ENCODE measurements around the gene ZNF83. TPM values are rescaled to one million over a fixed set of nuclear protein-coding genes. Genes with fewer than 3 reads are reported as not detected.
"Not testable (repeated sequence)": the region's sequence is repeated elsewhere in the genome, so short reads cannot be mapped to it uniquely, and the experiment has no call there.

ZNF83 gene
- total RNA-seq, 1 experiment from 2014 or later: 31.6 TPM

- Histone ChIP-seq H3K23ac (ENCODE audit: insufficient read length, low read depth, low read length) (no peak overlapping the region), H2BK12ac (ENCODE audit: insufficient read length, low read depth, low read length) (no peak overlapping the region), H3T11ph (ENCODE audit: low read length) (no peak overlapping the region), H3K9ac (ENCODE audit: extremely low read depth, insufficient read length, low read length) (no peak overlapping the region), H2AK5ac (ENCODE audit: insufficient read length, low read length) (no peak overlapping the region), H3K4ac (ENCODE audit: low read depth, low read length) (no peak overlapping the region), H2BK20ac (ENCODE audit: low read depth, low read length, poor library complexity, severe bottlenecking) (no peak overlapping the region), H4K5ac (ENCODE audit: insufficient read length, low read depth, low read length) (no peak overlapping the region), H3K9me3 (ENCODE audit: control insufficient read depth, low read depth, low read length) (no peaks in the 10 kb centered on the region), H3K79me1 (ENCODE audit: insufficient read depth, low read depth, low read length, poor library complexity, severe bottlenecking) (no peaks in the 10 kb centered on the region), H2BK5ac (ENCODE audit: insufficient read length, low read length) (no peak overlapping the region), H3K27ac (ENCODE audit: insufficient read length, low read depth, low read length) (no peak overlapping the region), H3K4me2 (ENCODE audit: insufficient read depth, insufficient read length, low read length) (no peak overlapping the region), H2BK15ac (ENCODE audit: low read depth, low read length) (no peak overlapping the region), H3K4me1 (ENCODE audit: insufficient read depth, low read length) (no peaks in the 10 kb centered on the region), H4K8ac (replicated peaks; ENCODE audit: insufficient read length, low read depth, low read length) (no peak overlapping the region), H4K20me1 (ENCODE audit: control insufficient read depth, insufficient read depth, insufficient read length) (no peaks in the 10 kb centered on the region), H3K18ac (ENCODE audit: insufficient read length, low read depth, low read length) (no peak overlapping the region), H3K79me2 (ENCODE audit: insufficient read depth, low read length) (no peaks in the 10 kb centered on the region), H3K14ac (ENCODE audit: insufficient read depth, low read length) (no peak overlapping the region), H3K23me2 (ENCODE audit: insufficient read length, low read depth, low read length, poor library complexity, severe bottlenecking) (peaks cover 11% of the 10 kb centered on the region), H2AFZ (ENCODE audit: low read length) (no peak overlapping the region), H3K56ac (ENCODE audit: insufficient read length, low read depth, low read length) (no peak overlapping the region), H4K91ac (ENCODE audit: insufficient read length, low read depth, low read length) (no peak overlapping the region), H2BK120ac (ENCODE audit: low read depth, low read length, poor library complexity, severe bottlenecking) (no peak overlapping the region), H3K27me3 (ENCODE audit: insufficient read depth, low read length) (no peaks in the 10 kb centered on the region)
- no CpG with 5 or more reads among the region's 11 CpGs for WGBS (ENCODE audit: extremely low coverage, insufficient read length, low lambda C conversion rate)
- DNase-seq: no peak
- no peak overlapping the region for H3K27ac Mint-ChIP-seq
- TF ChIP-seq CTCF (conservative IDR thresholded peaks at IDR 0.05): no peak
- H3K27me3 Mint-ChIP-seq (ENCODE audit: low read depth): peaks cover 18% of the 10 kb centered on the region
- H3K4me3 Mint-ChIP-seq: peak overlapping the region in 1 of 2 experiments; percentile 93; a peak in 1 of 5 replicates
- peaks cover 15 to 17% of the 10 kb centered on the region in 2 experiments for H3K4me1 Mint-ChIP-seq
- peaks cover 0 to 2% of the 10 kb centered on the region in 2 experiments; a peak in 2 of 5 replicates for H3K9me3 Mint-ChIP-seq
- H3K36me3 Mint-ChIP-seq (ENCODE audit: insufficient read depth in 1 of 3, low read depth in 3 of 3): peaks cover 6 to 14% (median 12%) of the 10 kb centered on the region in 3 experiments
Observed at GRCh38 chr19:52635786-52636570, 2.2 kb downstream of the ZNF83 start.

- H2BK15ac ChIP-seq (ENCODE audit: low read depth, low read length); H4K91ac ChIP-seq (ENCODE audit: insufficient read length, low read depth, low read length); H3K27me3 ChIP-seq (ENCODE audit: insufficient read depth, low read length); H4K8ac ChIP-seq (replicated peaks; ENCODE audit: insufficient read length, low read depth, low read length); DNase-seq; H2BK5ac ChIP-seq (ENCODE audit: insufficient read length, low read length); H3K4me1 ChIP-seq (ENCODE audit: insufficient read depth, low read length); H2BK120ac ChIP-seq (ENCODE audit: low read depth, low read length, poor library complexity, severe bottlenecking); H2AFZ ChIP-seq (ENCODE audit: low read length); H3K4me2 ChIP-seq (ENCODE audit: insufficient read depth, insufficient read length, low read length); H2AK5ac ChIP-seq (ENCODE audit: insufficient read length, low read length); H3K23me2 ChIP-seq (ENCODE audit: insufficient read length, low read depth, low read length, poor library complexity, severe bottlenecking); H2BK20ac ChIP-seq (ENCODE audit: low read depth, low read length, poor library complexity, severe bottlenecking); H3K27ac Mint-ChIP-seq; H2BK12ac ChIP-seq (ENCODE audit: insufficient read length, low read depth, low read length); H3K18ac ChIP-seq (ENCODE audit: insufficient read length, low read depth, low read length); H3K9ac ChIP-seq (ENCODE audit: extremely low read depth, insufficient read length, low read length); H3T11ph ChIP-seq (ENCODE audit: low read length); H3K4ac ChIP-seq (ENCODE audit: low read depth, low read length); H3K79me1 ChIP-seq (ENCODE audit: insufficient read depth, low read depth, low read length, poor library complexity, severe bottlenecking); H3K4me3 Mint-ChIP-seq; H3K23ac ChIP-seq (ENCODE audit: insufficient read length, low read depth, low read length); H3K9me3 ChIP-seq (ENCODE audit: control insufficient read depth, low read depth, low read length); H4K5ac ChIP-seq (ENCODE audit: insufficient read length, low read depth, low read length); H3K14ac ChIP-seq (ENCODE audit: insufficient read depth, low read length); H3K27me3 Mint-ChIP-seq (ENCODE audit: low read depth); H3K79me2 ChIP-seq (ENCODE audit: insufficient read depth, low read length); H3K4me1 Mint-ChIP-seq; H3K56ac ChIP-seq (ENCODE audit: insufficient read length, low read depth, low read length); H4K20me1 ChIP-seq (ENCODE audit: control insufficient read depth, insufficient read depth, insufficient read length); H3K27ac ChIP-seq (ENCODE audit: insufficient read length, low read depth, low read length): not testable (repeated sequence)
- no CpG with 5 or more reads among the region's 3 CpGs for WGBS (ENCODE audit: extremely low coverage, insufficient read length, low lambda C conversion rate)
- H3K9me3 Mint-ChIP-seq: peaks cover 26 to 28% of the 10 kb centered on the region in 2 experiments
- H3K36me3 Mint-ChIP-seq (ENCODE audit: insufficient read depth in 1 of 3, low read depth in 3 of 3): peaks cover 31 to 37% (median 32%) of the 10 kb centered on the region in 3 experiments
Observed at GRCh38 chr19:52627441-52627840, 10.7 kb downstream of the ZNF83 start.
